ENCODE results near the gene PLCD1.

GRCh38 chr3:37986479-37987314 lies 42.7 kb downstream of the PLCD1 start:
- no peak for TF ChIP-seq CTCF (IDR thresholded peaks at IDR 0.05; ENCODE audit: insufficient read depth, low read depth, low read length)
- TF ChIP-seq EZH2 (IDR thresholded peaks at IDR 0.05; ENCODE audit: insufficient read depth, low read length): no peak
